Lower leg skin (tissue), 4 donors: ENCODE results near the gene MGRN1. TPM values are rescaled to one million over a fixed set of nuclear protein-coding genes. Genes with fewer than 3 reads are reported as not detected.

Experiments used
- DNase-seq, 2 donors: peaks; one replicate each; pipeline ENCODE4 v3.0.0-alpha.2; 2019; ENCODE audit warnings: low spot score in 2 of 2
- H3K4me3 ChIP-seq: fragments of 200-600 bp; sonication (generic); 2 replicates; pipeline ENCODE4 v1.5.1; 2017; ENCODE audit warnings: mild to moderate bottlenecking, low read depth; ENCODE audit not compliant: poor library complexity, severe bottlenecking
- POLR2A ChIP-seq, 2 donors: fragments of 450-650 bp; IDR thresholded peaks; one replicate each; pipeline ENCODE4 v1.6.1; 2016 to 2017; ENCODE audit warnings: antibody characterized with exemption in 2 of 2, mild to moderate bottlenecking in 1 of 2, moderate library complexity in 1 of 2
- WGBS, 2 donors: methylation state at CpG; one replicate each; pipeline ENCODE4 v1.1.5; 2018; 5-methylcytosine and 5-hydroxymethylcytosine counted together
- intact Hi-C: fragments of 100-400 bp; cut with DNase I; formaldehyde crosslinking; loops from one replicate; pipeline ENCODE4 v1.15.0; 2023; ENCODE audit warnings: low total_unique reads
- total RNA-seq, 4 donors: library from RNA; depleted of rRNA; stranded (reverse); fragments of >200 nt; gene quantifications; one replicate each; pipeline ENCODE4 v1.1.0, GENCODE V29; 2016
- TF ChIP-seq, protein P1 (sequence below), 3 donors: fragments of 450-650 bp; IDR thresholded peaks; one replicate each; pipeline ENCODE4 v1.5.1; 2016; ENCODE audit warnings: antibody characterized with exemption in 3 of 3, mild to moderate bottlenecking in 3 of 3, moderate library complexity in 2 of 3

The MGRN1 gene
- total RNA-seq, 4 donors from 2014 or later: 35.3 to 53.4 (median 40.1) TPM

DNA sequence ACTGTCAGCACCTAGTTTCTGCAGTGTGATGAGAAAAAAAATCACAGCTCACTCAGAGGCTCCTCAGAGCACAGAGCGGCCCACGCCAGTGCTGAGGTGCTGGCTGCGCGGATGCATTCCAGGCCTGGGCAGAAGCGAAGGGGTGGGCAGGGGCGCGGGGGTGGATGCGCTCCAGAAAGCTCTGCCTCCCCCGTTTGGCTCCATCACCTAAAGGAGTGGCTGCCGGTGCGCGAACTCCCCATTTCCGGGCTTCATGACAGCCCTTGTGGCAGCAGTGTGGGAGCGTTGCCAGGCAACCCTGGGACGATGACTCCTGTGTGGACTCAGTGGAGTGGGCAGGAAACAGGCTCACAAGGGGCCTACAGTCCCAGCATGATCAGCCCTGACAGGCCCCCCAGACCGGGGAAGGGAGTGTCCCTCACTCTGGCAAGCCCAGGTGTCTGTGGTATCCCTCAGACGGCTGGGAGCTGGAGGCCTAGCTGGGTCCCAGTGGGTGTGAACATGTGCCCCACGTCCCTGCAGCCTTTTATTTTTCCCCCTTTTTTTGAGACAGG is 35.9 kb downstream of the MGRN1 start:
- WGBS, 2 donors: 63 to 66% methylated on average over 12 to 17 of the region's 18 CpGs
- no peak for DNase-seq
- TF ChIP-seq, protein P1, sequence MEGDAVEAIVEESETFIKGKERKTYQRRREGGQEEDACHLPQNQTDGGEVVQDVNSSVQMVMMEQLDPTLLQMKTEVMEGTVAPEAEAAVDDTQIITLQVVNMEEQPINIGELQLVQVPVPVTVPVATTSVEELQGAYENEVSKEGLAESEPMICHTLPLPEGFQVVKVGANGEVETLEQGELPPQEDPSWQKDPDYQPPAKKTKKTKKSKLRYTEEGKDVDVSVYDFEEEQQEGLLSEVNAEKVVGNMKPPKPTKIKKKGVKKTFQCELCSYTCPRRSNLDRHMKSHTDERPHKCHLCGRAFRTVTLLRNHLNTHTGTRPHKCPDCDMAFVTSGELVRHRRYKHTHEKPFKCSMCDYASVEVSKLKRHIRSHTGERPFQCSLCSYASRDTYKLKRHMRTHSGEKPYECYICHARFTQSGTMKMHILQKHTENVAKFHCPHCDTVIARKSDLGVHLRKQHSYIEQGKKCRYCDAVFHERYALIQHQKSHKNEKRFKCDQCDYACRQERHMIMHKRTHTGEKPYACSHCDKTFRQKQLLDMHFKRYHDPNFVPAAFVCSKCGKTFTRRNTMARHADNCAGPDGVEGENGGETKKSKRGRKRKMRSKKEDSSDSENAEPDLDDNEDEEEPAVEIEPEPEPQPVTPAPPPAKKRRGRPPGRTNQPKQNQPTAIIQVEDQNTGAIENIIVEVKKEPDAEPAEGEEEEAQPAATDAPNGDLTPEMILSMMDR (IDR thresholded peaks at IDR 0.05): no peak
- TF ChIP-seq POLR2A (IDR thresholded peaks at IDR 0.05): no peak
- no peak overlapping the region for H3K4me3 ChIP-seq
- intact Hi-C loops: no loop called here

DNA sequence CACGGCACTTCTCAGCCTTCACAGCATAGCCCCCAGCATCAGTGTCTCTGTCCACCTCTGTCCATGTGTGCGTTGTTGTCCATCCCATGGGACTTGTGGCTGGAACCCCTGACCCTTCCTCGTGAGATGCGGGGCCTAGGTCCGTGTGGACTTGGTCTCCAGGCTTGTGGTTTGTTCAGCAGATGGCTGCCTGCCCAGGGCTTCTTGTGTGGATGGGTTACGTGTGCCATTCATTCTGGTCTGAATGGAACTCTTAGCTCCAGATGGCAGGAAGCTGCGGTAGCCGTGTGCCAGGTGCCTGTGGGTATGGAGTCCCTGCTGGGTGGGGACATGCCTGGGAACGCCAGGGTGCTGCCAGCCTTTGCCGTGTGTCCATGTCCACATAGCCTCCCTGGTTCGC is 37.0 kb downstream of the MGRN1 start:
- no peak for DNase-seq
- H3K4me3 ChIP-seq: no peak overlapping the region
- TF ChIP-seq, protein P1 (IDR thresholded peaks at IDR 0.05): no peak
- TF ChIP-seq POLR2A (IDR thresholded peaks at IDR 0.05): no peak
- 55 to 62% methylated on average over 11 of the region's 11 CpGs for WGBS, 2 donors
- intact Hi-C loops: no loop called here

DNA sequence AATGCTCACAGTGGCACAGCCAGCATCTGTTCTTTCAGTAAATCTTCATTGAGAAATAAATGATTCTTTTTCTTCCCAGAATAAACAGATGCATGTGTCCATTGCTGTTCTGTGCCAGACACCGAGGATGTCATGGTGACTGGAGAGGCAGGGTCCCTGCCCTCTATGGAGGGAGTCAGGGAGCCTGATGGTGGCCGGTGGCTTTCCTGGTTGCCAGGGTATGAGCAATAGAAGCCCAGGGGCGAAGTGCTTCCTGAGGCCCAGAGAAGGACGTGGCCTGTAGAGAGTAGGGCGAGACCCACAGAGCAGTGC is 38.8 kb downstream of the MGRN1 start:
- no peak for TF ChIP-seq POLR2A (IDR thresholded peaks at IDR 0.05)
- TF ChIP-seq, protein P1 (IDR thresholded peaks at IDR 0.05): no peak
- intact Hi-C loops: no loop called here
- no peak overlapping the region for H3K4me3 ChIP-seq
- no peak for DNase-seq
- WGBS, 2 donors: 57 to 60% methylated on average over 5 of the region's 5 CpGs

DNA sequence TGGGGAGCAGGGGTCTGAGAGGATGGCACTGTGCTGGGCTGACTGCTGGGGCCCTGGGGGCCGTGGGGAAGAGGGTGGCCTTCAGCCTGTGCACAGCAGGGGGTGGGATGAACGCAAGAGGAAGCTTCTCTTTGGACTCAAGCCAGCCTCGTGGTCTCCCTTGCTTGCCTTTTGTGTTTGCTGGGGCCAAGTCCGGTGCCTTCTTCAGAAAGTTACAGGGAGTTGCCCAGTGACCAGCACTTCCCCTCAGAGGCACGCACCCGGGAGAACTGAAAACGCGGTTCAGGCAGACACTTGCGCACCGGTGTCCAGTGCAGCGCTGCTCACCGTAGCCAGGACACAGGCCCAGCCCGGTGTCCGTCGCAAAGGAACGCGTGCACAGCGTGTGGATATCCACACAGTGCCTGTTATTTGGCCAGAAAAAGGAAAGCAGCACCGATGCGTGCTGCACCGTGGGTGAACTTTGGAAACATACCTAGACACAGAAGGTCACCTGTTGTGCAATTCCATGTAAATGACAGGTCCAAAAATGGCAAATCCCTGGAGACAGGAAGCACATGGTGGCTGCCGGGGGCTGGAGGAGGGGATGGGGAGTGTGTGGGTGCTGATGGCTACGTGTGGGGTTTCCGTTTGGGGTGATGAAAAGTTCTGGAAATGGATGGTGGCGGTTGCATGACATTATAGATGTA is 39.3 kb downstream of the MGRN1 start:
- no peak overlapping the region for H3K4me3 ChIP-seq
- DNase-seq: peak in 1 of 2 donors; percentile 76
- intact Hi-C loops: no loop called here
- WGBS, 2 donors: 73 to 78% methylated on average over 25 of the region's 25 CpGs
- TF ChIP-seq POLR2A (IDR thresholded peaks at IDR 0.05): no peak
- TF ChIP-seq, protein P1 (IDR thresholded peaks at IDR 0.05): no peak

DNA sequence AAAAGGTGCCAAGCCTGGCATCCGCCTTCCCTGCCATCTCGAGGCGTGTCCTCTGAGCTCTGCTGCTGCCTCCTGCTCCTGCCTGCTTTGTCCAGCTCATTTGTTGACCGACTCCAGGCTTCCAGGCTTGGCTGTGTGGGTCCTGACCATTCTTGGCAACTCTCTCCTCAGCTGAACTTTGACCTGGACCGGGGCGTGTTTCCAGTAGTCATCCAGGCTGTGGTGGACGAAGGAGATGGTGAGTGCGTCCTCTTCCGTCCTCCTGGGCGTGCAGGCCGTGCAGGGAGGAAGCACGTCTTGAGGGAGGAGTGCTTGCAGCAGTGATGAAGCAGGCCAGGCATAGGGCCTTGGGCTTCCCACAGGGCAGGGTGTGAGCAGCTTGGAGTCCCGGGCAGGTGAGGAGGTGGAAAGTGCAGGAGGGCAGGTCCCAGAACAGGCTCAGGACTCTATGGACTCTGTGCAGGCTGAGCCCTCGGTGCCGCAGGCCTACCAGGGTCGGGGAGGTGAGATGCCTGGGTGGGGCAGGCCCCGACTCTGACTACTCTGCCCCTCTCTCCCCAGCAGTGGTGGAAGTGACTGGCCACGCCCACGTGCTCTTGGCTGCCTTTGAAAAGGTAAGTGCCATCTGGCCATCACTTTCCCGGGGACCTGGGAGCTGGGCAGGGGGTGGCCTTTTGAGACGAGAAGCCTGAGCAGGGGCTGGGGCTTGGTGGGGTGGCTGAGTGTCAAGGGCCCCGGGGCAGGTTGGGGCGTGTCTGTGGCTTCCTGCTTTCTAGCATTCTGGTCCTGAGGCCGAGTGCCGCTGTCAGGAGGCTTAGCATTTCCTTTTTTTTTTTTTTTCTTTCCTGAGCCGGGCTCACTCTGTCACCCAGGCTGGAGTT is 40.2 kb downstream of the MGRN1 start:
- WGBS, 2 donors: 44 to 53% methylated on average over 22 to 26 of the region's 26 CpGs
- intact Hi-C loops: no loop called here
- H3K4me3 ChIP-seq: no peak overlapping the region
- TF ChIP-seq POLR2A (IDR thresholded peaks at IDR 0.05): no peak
- TF ChIP-seq, protein P1 (IDR thresholded peaks at IDR 0.05): no peak
- no peak for DNase-seq
